Suprapubic skin (tissue), 3 donors: ENCODE measurements around the gene ELMOD1.

Source experiments
- CTCF ChIP-seq, 2 donors: fragments of 200-600 bp in 1 of 2; fragments of 450-650 bp in 1 of 2; sonication (generic) in 1 of 2; IDR thresholded peaks; one replicate each; pipeline ENCODE4 v1.5.1; 2016 to 2019; ENCODE audit warnings: antibody characterized with exemption in 2 of 2, mild to moderate bottlenecking in 1 of 2, moderate library complexity in 1 of 2
- EP300 ChIP-seq: sonication (generic); formaldehyde crosslinking; IDR thresholded peaks from one replicate; pipeline ENCODE4 v1.6.1; 2017; ENCODE audit warnings: antibody characterized with exemption

- no peak for TF ChIP-seq CTCF (IDR thresholded peaks at IDR 0.05)
- TF ChIP-seq EP300 = no peak
Observed at GRCh38 chr11:107678632-107678971, 87.7 kb downstream of the ELMOD1 start.
